Measurements from ENCODE around the gene SMIM32.

SMIM32 gene

GRCh38 chr5:136155078-136155477 lies 37.9 kb downstream of the SMIM32 start:
- H3K4me3 ChIP-seq (ENCODE audit: low read length), result no peak overlapping the region
- no peaks in the 10 kb centered on the region for H3F3A ChIP-seq (ENCODE audit: insufficient read depth, low read length)
- H4K20me1 ChIP-seq (ENCODE audit: insufficient read depth, low read length), result peaks cover 3% of the 10 kb centered on the region; the same call in 1 of the 2 replicates
- no peak for DNase-seq
- peaks cover 86% of the 10 kb centered on the region for H3K79me2 ChIP-seq (ENCODE audit: low read length)
- H3K27ac ChIP-seq (ENCODE audit: low read length), result no peak overlapping the region
- H2AFZ ChIP-seq (ENCODE audit: low read length), result no peak overlapping the region
- no peak overlapping the region for H3K9ac ChIP-seq (ENCODE audit: low read length)
- H3K9me3 ChIP-seq (replicated peaks; ENCODE audit: insufficient read depth, low read length), result no peaks in the 10 kb centered on the region
- H3K36me3 ChIP-seq (replicated peaks; ENCODE audit: insufficient read depth, low read length), result peaks cover 7% of the 10 kb centered on the region; the same call in 1 of the 2 replicates
- H3K4me2 ChIP-seq (ENCODE audit: low read depth, low read length), result no peak overlapping the region
- no peaks in the 10 kb centered on the region for H3K9me2 ChIP-seq (replicated peaks; ENCODE audit: insufficient read depth, low read length)
- no peaks in the 10 kb centered on the region for H3K4me1 ChIP-seq (ENCODE audit: low read length)
- no peaks in the 10 kb centered on the region for H3K27me3 ChIP-seq (replicated peaks; ENCODE audit: insufficient read depth, low read length)
- TF ChIP-seq EZH2phosphoT487 (IDR thresholded peaks at IDR 0.05; ENCODE audit: low read length) (no peak), CTCF (IDR thresholded peaks at IDR 0.05; ENCODE audit: low read length) (no peak), EZH2 (optimal IDR thresholded peaks at IDR 0.05; ENCODE audit: low read depth, low read length) (no peak)

GRCh38 chr5:136153581-136154236 lies 39.3 kb downstream of the SMIM32 start:
- TF ChIP-seq EZH2 (optimal IDR thresholded peaks at IDR 0.05; ENCODE audit: low read depth, low read length), result no peak
- H3K9me2 ChIP-seq (replicated peaks; ENCODE audit: insufficient read depth, low read length), result no peaks in the 10 kb centered on the region
- H3K4me1 ChIP-seq (ENCODE audit: low read length), result no peaks in the 10 kb centered on the region
- H3K9ac ChIP-seq (ENCODE audit: low read length), result no peak overlapping the region
- H3K27ac ChIP-seq (ENCODE audit: low read length), result no peak overlapping the region
- H3K9me3 ChIP-seq (replicated peaks; ENCODE audit: insufficient read depth, low read length), result no peaks in the 10 kb centered on the region
- H3F3A ChIP-seq (ENCODE audit: insufficient read depth, low read length), result no peaks in the 10 kb centered on the region
- no peak overlapping the region for H2AFZ ChIP-seq (ENCODE audit: low read length)
- H3K4me3 ChIP-seq (ENCODE audit: low read length), result no peak overlapping the region
- DNase-seq, result no peak
- peaks cover 90% of the 10 kb centered on the region for H3K79me2 ChIP-seq (ENCODE audit: low read length)
- H3K36me3 ChIP-seq (replicated peaks; ENCODE audit: insufficient read depth, low read length), result peaks cover 7% of the 10 kb centered on the region; the same call in 1 of the 2 replicates
- peaks cover 3% of the 10 kb centered on the region; the same call in 1 of the 2 replicates for H4K20me1 ChIP-seq (ENCODE audit: insufficient read depth, low read length)
- no peaks in the 10 kb centered on the region for H3K27me3 ChIP-seq (replicated peaks; ENCODE audit: insufficient read depth, low read length)
- H3K4me2 ChIP-seq (ENCODE audit: low read depth, low read length), result no peak overlapping the region

GRCh38 chr5:136149891-136150290 lies 43.1 kb downstream of the SMIM32 start:
- no peak overlapping the region for H2AFZ ChIP-seq (ENCODE audit: low read length)
- no peaks in the 10 kb centered on the region for H3K9me3 ChIP-seq (replicated peaks; ENCODE audit: insufficient read depth, low read length)
- H3F3A ChIP-seq (ENCODE audit: insufficient read depth, low read length), result no peaks in the 10 kb centered on the region
- no peak for TF ChIP-seq CTCF (IDR thresholded peaks at IDR 0.05; ENCODE audit: low read length)
- TF ChIP-seq EZH2phosphoT487 (IDR thresholded peaks at IDR 0.05; ENCODE audit: low read length), result no peak
- no peak for TF ChIP-seq EZH2 (optimal IDR thresholded peaks at IDR 0.05; ENCODE audit: low read depth, low read length)
- no peaks in the 10 kb centered on the region for H3K4me1 ChIP-seq (ENCODE audit: low read length)
- H3K36me3 ChIP-seq (replicated peaks; ENCODE audit: insufficient read depth, low read length), result peaks cover 7% of the 10 kb centered on the region; the same call in 1 of the 2 replicates
- no peak overlapping the region for H3K9ac ChIP-seq (ENCODE audit: low read length)
- peaks cover 19% of the 10 kb centered on the region for H4K20me1 ChIP-seq (ENCODE audit: insufficient read depth, low read length)
- no peak overlapping the region for H3K4me2 ChIP-seq (ENCODE audit: low read depth, low read length)
- H3K27me3 ChIP-seq (replicated peaks; ENCODE audit: insufficient read depth, low read length), result no peaks in the 10 kb centered on the region
- DNase-seq, result no peak
- no peak overlapping the region for H3K27ac ChIP-seq (ENCODE audit: low read length)
- H3K9me2 ChIP-seq (replicated peaks; ENCODE audit: insufficient read depth, low read length), result no peaks in the 10 kb centered on the region
- H3K4me3 ChIP-seq (ENCODE audit: low read length), result no peak overlapping the region
- peaks cover 97% of the 10 kb centered on the region for H3K79me2 ChIP-seq (ENCODE audit: low read length)

- no peaks in the 10 kb centered on the region for H3K9me3 ChIP-seq (replicated peaks; ENCODE audit: insufficient read depth, low read length)
- H3K4me3 ChIP-seq (ENCODE audit: low read length), result no peak overlapping the region
- no peaks in the 10 kb centered on the region for H3K27me3 ChIP-seq (replicated peaks; ENCODE audit: insufficient read depth, low read length)
- no peaks in the 10 kb centered on the region for H3F3A ChIP-seq (ENCODE audit: insufficient read depth, low read length)
- no peak for DNase-seq
- H3K9me2 ChIP-seq (replicated peaks; ENCODE audit: insufficient read depth, low read length), result no peaks in the 10 kb centered on the region
- no peaks in the 10 kb centered on the region for H3K4me1 ChIP-seq (ENCODE audit: low read length)
- TF ChIP-seq EZH2 (optimal IDR thresholded peaks at IDR 0.05; ENCODE audit: low read depth, low read length), result no peak
- TF ChIP-seq CTCF (IDR thresholded peaks at IDR 0.05; ENCODE audit: low read length), result no peak
- no peak for TF ChIP-seq EZH2phosphoT487 (IDR thresholded peaks at IDR 0.05; ENCODE audit: low read length)
- H4K20me1 ChIP-seq (ENCODE audit: insufficient read depth, low read length), result peaks cover 39% of the 10 kb centered on the region
- no peak overlapping the region for H3K9ac ChIP-seq (ENCODE audit: low read length)
- no peak overlapping the region for H3K27ac ChIP-seq (ENCODE audit: low read length)
- peaks cover 97% of the 10 kb centered on the region for H3K79me2 ChIP-seq (ENCODE audit: low read length)
- peaks cover 7% of the 10 kb centered on the region; the same call in 1 of the 2 replicates for H3K36me3 ChIP-seq (replicated peaks; ENCODE audit: insufficient read depth, low read length)
- no peak overlapping the region for H3K4me2 ChIP-seq (ENCODE audit: low read depth, low read length)
- no peak overlapping the region for H2AFZ ChIP-seq (ENCODE audit: low read length)
Measured at GRCh38 chr5:136147632-136148031, 45.3 kb downstream of the SMIM32 start.
